HepG2 (cell line): ENCODE measurements around the gene LENEP. TPM values are rescaled to one million over a fixed set of nuclear protein-coding genes. Genes with fewer than 3 reads are reported as not detected.
"Not testable (repeated sequence)": the region's sequence is repeated elsewhere in the genome, so short reads cannot be mapped to it uniquely, and the experiment has no call there.

ENCODE experiments used
- ATAC-seq: fragments of 200-7000 bp; cut with Tn5 transposase; 3 replicates; pipeline ENCODE4 v1.9.1; 2020; ENCODE audit warnings: mild to moderate bottlenecking, moderate library complexity
- BruUV-seq: library from RNA; stranded (reverse); fragments of 400-500 nt; replicated peaks from 2 replicates; lab custom pipeline; 2021; lab: Mats Ljungman, UMichigan
- CTCF ChIA-PET: fragments of 300-600 bp; formaldehyde crosslinking; extraction: SDS; loops from one replicate; lab custom pipeline; 2021; ENCODE audit warnings: low total read pairs, inconsistent platforms, low intra/inter-chr PET ratio; lab: Yijun Ruan, JAX
- POLR2A ChIA-PET: fragments of 350-600 bp; sonication (Branson Sonifier 250); formaldehyde crosslinking; loops from one replicate; lab custom pipeline; 2020; ENCODE audit warnings: antibody characterized with exemption, inconsistent platforms; lab: Yijun Ruan, JAX
- DNase-seq: peaks from one replicate; pipeline ENCODE4 v3.0.0-alpha.2; 2015; ENCODE audit warnings: low spot score
- FAIRE-seq: peaks from 3 replicates; lab custom pipeline; 2011; peaks lifted over from hg19 to GRCh38; lab: Jason Lieb, UNC
- H2AFZ ChIP-seq: one replicate; pipeline ENCODE4 v1.6.1; 2011; ENCODE audit warnings: low read length, inconsistent platforms
- H3K27ac ChIP-seq: fragments of 300-600 bp; 3 replicates; pipeline ENCODE4 v1.8.0; 2011; ENCODE audit warnings: mixed run types, mild to moderate bottlenecking, mixed read lengths, low read length, inconsistent platforms; ENCODE audit not compliant: insufficient read depth; ENCODE audit errors: extremely low read length
- H3K27me3 ChIP-seq, 2 experiments: fragments of 200-600 bp in 1 of 2; 2 replicates in 1 of 2; 3 replicates in 1 of 2; pipeline versions ENCODE4 v1.6.0 to v1.8.0; 2011; ENCODE audit warnings: low read length in 2 of 2, mild to moderate bottlenecking in 2 of 2, moderate library complexity in 2 of 2, inconsistent platforms in 1 of 2; ENCODE audit not compliant: insufficient read depth in 2 of 2, control insufficient read depth in 1 of 2
- H3K36me3 ChIP-seq, 2 experiments: fragments of 200-600 bp in 1 of 2; replicated peaks in 1 of 2; 2 replicates in 1 of 2; 3 replicates in 1 of 2; pipeline versions ENCODE4 v1.5.1 to v1.8.0; 2011; ENCODE audit warnings: low read length in 2 of 2, inconsistent platforms in 1 of 2; ENCODE audit not compliant: insufficient read depth in 2 of 2, control insufficient read depth in 1 of 2
- H3K4me1 ChIP-seq: 2 replicates; pipeline ENCODE4 v1.5.1; 2012; ENCODE audit warnings: low read length, inconsistent platforms; ENCODE audit not compliant: insufficient read depth
- H3K4me2 ChIP-seq: 2 replicates; pipeline ENCODE4 v1.6.0; 2011; ENCODE audit warnings: low read depth, low read length, inconsistent platforms
- H3K4me3 ChIP-seq, 3 experiments: fragments of 200-600 bp in 1 of 3; sonication (generic), shearing (Covaris generic) in 1 of 3; replicated peaks in 1 of 3; 2 replicates each; pipeline ENCODE4 v1.5.1; 2011 to 2016; ENCODE audit warnings: low read length in 3 of 3, inconsistent platforms in 2 of 3, low read depth in 2 of 3, mild to moderate bottlenecking in 2 of 3, control low read depth in 1 of 3, mixed read lengths in 1 of 3; ENCODE audit not compliant: insufficient read depth in 1 of 3
- H3K79me2 ChIP-seq: one replicate; pipeline ENCODE4 v1.6.1; 2011; ENCODE audit warnings: low read length, inconsistent platforms; ENCODE audit not compliant: insufficient read depth
- H3K9ac ChIP-seq: 2 replicates; pipeline ENCODE4 v1.6.0; 2011; ENCODE audit warnings: mild to moderate bottlenecking, low read depth, low read length, inconsistent platforms; ENCODE audit not compliant: insufficient read depth
- H3K9me3 ChIP-seq: 2 replicates; pipeline ENCODE4 v1.5.1; 2012; ENCODE audit warnings: mild to moderate bottlenecking, low read length
- H4K20me1 ChIP-seq: 2 replicates; pipeline ENCODE4 v1.6.0; 2011; ENCODE audit warnings: inconsistent platforms, mild to moderate bottlenecking, low read length, moderate library complexity; ENCODE audit not compliant: insufficient read depth
- DNMT1 ChIP-seq: sonication (generic); formaldehyde crosslinking; IDR thresholded peaks from 2 replicates; pipeline ENCODE4 v1.5.1; 2020; ENCODE audit warnings: mild to moderate bottlenecking, missing genetic modification reagents
- E2F2 ChIP-seq: sonication (generic); formaldehyde crosslinking; IDR thresholded peaks from 2 replicates; pipeline ENCODE4 v1.4.0; 2020; ENCODE audit warnings: missing genetic modification reagents, borderline replicate concordance
- ZNF232 ChIP-seq: sonication (generic); formaldehyde crosslinking; IDR thresholded peaks from 2 replicates; pipeline ENCODE4 v1.4.0; 2020; ENCODE audit warnings: missing genetic modification reagents, borderline replicate concordance
- ZNF510 ChIP-seq: sonication (generic); formaldehyde crosslinking; IDR thresholded peaks from 2 replicates; pipeline ENCODE4 v1.4.0; 2020; ENCODE audit warnings: low read depth, mild to moderate bottlenecking, missing genetic modification reagents
- ZSCAN12 ChIP-seq: sonication (generic); formaldehyde crosslinking; IDR thresholded peaks from 2 replicates; pipeline ENCODE4 v1.9.0; 2021; ENCODE audit warnings: mild to moderate bottlenecking, missing genetic modification reagents
- WGBS: methylation state at CpG from one replicate; pipeline ENCODE4 v1.1.6; 2017; ENCODE audit warnings: low lambda C conversion rate; 5-methylcytosine and 5-hydroxymethylcytosine counted together
- in situ Hi-C: cut with HindIII; loops from 2 replicates; pipeline ENCODE4 v1.10.0; 2017; ENCODE audit warnings: low pct_unique_long_range_greater_than_20kb; ENCODE audit not compliant: extremely low pct_ligation_motif_present
- intact Hi-C: fragments of 100-400 bp; cut with micrococcal nuclease; formaldehyde crosslinking; loops from one replicate; pipeline ENCODE4 v1.10.0; 2022; ENCODE audit not compliant: unreplicated experiment
- polyA plus RNA-seq, 8 experiments: library from polyadenylated mRNA; depleted of rRNA in 3 of 8; stranded (reverse) in 7 of 8; unstranded in 1 of 8; fragments of >200 nt; fragmentation: Illumina TruSeq in 4 of 8; extraction: Trizol in 4 of 8; gene quantifications; 2 replicates each; pipeline versions ENCODE4 v1.2.1 to v1.2.3, GENCODE V29; 2011 to 2016; ENCODE audit warnings: low read depth in 4 of 8, missing spikeins in 1 of 8, mixed read lengths in 1 of 8; ENCODE audit not compliant: insufficient read depth in 1 of 8
- total RNA-seq, 5 experiments: library from RNA; depleted of rRNA; stranded (reverse); fragments of >200 nt; fragmentation: Illumina TruSeq; extraction: Trizol; gene quantifications; 2 replicates each; pipeline ENCODE4 v1.2.3, GENCODE V29; 2016; ENCODE audit warnings: low read depth in 1 of 5
- TF ChIP-seq, protein P1 (sequence below): sonication (generic); formaldehyde crosslinking; conservative IDR thresholded peaks from 2 replicates; pipeline ENCODE4 v1.4.0; 2020; ENCODE audit warnings: missing genetic modification reagents

Gene LENEP
- total and polyA plus RNA-seq, 2 of the 13 experiments (the other 11 are each of a cell fraction or from before 2014, with no cell fraction given), result 0.29 TPM; not detected in 1

- H4K20me1 ChIP-seq, BruUV-seq, H3K27me3 ChIP-seq, H3K4me3 ChIP-seq, FAIRE-seq, H3K27ac ChIP-seq, intact Hi-C loops, CTCF ChIA-PET, ATAC-seq, H3K9ac ChIP-seq, H3K9me3 ChIP-seq, H2AFZ ChIP-seq, DNase-seq, in situ Hi-C loops, H3K4me2 ChIP-seq: not testable (repeated sequence)
- H3K4me1 ChIP-seq, result peaks cover 33% of the 10 kb centered on the region
- H3K79me2 ChIP-seq, result peaks cover 48% of the 10 kb centered on the region
- H3K36me3 ChIP-seq, result peaks cover 2 to 18% of the 10 kb centered on the region in 2 experiments
- WGBS, result 85% methylated on average over 3 of the region's 3 CpGs
- POLR2A ChIA-PET, result interaction anchor here (1.4 kb wide), 1 partner anchor 40 kb away, joined by 3 read pairs; no protein-coding TSS in a partner anchor
Measured at GRCh38 chr1:154977762-154978161, 15.6 kb upstream of the LENEP start.

- Histone ChIP-seq H3K4me1 (peaks cover 29% of the 10 kb centered on the region), H3K27me3 (no peaks in the 10 kb centered on the region; a peak in 1 of 5 replicates), H3K9me3 (no peaks in the 10 kb centered on the region), H3K4me2 (no peak overlapping the region), H3K9ac (no peak overlapping the region), H3K36me3 (peaks cover 2 to 18% of the 10 kb centered on the region in 2 experiments), H3K4me3 (no peak overlapping the region), H3K27ac (no peak overlapping the region), H4K20me1 (no peaks in the 10 kb centered on the region), H2AFZ (no peak overlapping the region), H3K79me2 (peaks cover 50% of the 10 kb centered on the region)
- TF ChIP-seq DNMT1 (CRISPR knock-in tag) (no peak), ZNF232 (CRISPR knock-in tag) (no peak), ZSCAN12 (CRISPR knock-in tag) (no peak), E2F2 (CRISPR knock-in tag) (no peak), ZNF510 (CRISPR knock-in tag) (no peak)
- TF ChIP-seq, protein P1, sequence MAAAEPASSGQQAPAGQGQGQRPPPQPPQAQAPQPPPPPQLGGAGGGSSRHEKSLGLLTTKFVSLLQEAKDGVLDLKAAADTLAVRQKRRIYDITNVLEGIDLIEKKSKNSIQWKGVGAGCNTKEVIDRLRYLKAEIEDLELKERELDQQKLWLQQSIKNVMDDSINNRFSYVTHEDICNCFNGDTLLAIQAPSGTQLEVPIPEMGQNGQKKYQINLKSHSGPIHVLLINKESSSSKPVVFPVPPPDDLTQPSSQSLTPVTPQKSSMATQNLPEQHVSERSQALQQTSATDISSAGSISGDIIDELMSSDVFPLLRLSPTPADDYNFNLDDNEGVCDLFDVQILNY (CRISPR knock-in tag), result no peak
- POLR2A ChIA-PET, result no interaction called here
- no peak for DNase-seq
- in situ Hi-C loops, result no loop called here
- FAIRE-seq, result no peak
- no peak for ATAC-seq
- CTCF ChIA-PET, result no interaction called here
- 97% methylated on average over 3 of the region's 3 CpGs for WGBS
- no TSS peak for BruUV-seq
- intact Hi-C loops, result no loop called here
Measured at GRCh38 chr1:154978360-154978759, 15.0 kb upstream of the LENEP start.
